RWPE2 (cell line): ENCODE data around the gene NPW.

Experiments used
- ATAC-seq: fragments of 200-7000 bp; cut with Tn5 transposase; 3 replicates; pipeline ENCODE4 v1.9.1; 2021; ENCODE audit warnings: low read depth
- DNase-seq: peaks from one replicate; pipeline ENCODE4 v3.0.0-alpha.2; 2020; ENCODE audit warnings: low spot score
- H3K27ac ChIP-seq: fragments of 450-650 bp; 2 replicates; pipeline ENCODE4 v1.5.1; 2017; ENCODE audit warnings: mild to moderate bottlenecking; ENCODE audit not compliant: poor library complexity, severe bottlenecking
- H3K27me3 ChIP-seq: fragments of 250-450 bp; sonication (Bioruptor Pico); 2 replicates; pipeline ENCODE4 v1.5.1; 2021; ENCODE audit warnings: mild to moderate bottlenecking, moderate library complexity; ENCODE audit not compliant: insufficient read depth, poor library complexity, severe bottlenecking
- H3K36me3 ChIP-seq: fragments of 250-450 bp; sonication (Bioruptor Pico); 2 replicates; pipeline ENCODE4 v1.5.1; 2020; ENCODE audit warnings: low read depth, mild to moderate bottlenecking, moderate library complexity
- H3K4me1 ChIP-seq: fragments of 250-450 bp; sonication (Bioruptor Pico); 2 replicates; pipeline ENCODE4 v1.5.1; 2021; ENCODE audit warnings: mild to moderate bottlenecking, moderate library complexity; ENCODE audit not compliant: insufficient read depth, poor library complexity, severe bottlenecking
- H3K4me3 ChIP-seq: fragments of 250-450 bp; sonication (Bioruptor Pico); 2 replicates; pipeline ENCODE4 v1.5.1; 2021; ENCODE audit warnings: mild to moderate bottlenecking, moderate library complexity; ENCODE audit not compliant: severe bottlenecking
- H3K9me3 ChIP-seq: fragments of 250-450 bp; sonication (Bioruptor Pico); 2 replicates; pipeline ENCODE4 v1.5.1; 2021; ENCODE audit warnings: mild to moderate bottlenecking, moderate library complexity; ENCODE audit not compliant: severe bottlenecking
- TF ChIP-seq, protein P1 (sequence below): fragments of 450-650 bp; IDR thresholded peaks from one replicate; pipeline ENCODE4 v1.5.1; 2017; ENCODE audit warnings: mild to moderate bottlenecking, moderate library complexity; ENCODE audit not compliant: poor library complexity, severe bottlenecking

The NPW gene

GRCh38 chr16:2063861-2064260, 44.3 kb downstream of the NPW start:
- no peaks in the 10 kb centered on the region for H3K4me1 ChIP-seq
- no peaks in the 10 kb centered on the region for H3K27me3 ChIP-seq
- no peak overlapping the region for H3K4me3 ChIP-seq
- H3K9me3 ChIP-seq: no peaks in the 10 kb centered on the region
- H3K36me3 ChIP-seq: peaks cover 29% of the 10 kb centered on the region
- no peak for ATAC-seq
- TF ChIP-seq, protein P1, sequence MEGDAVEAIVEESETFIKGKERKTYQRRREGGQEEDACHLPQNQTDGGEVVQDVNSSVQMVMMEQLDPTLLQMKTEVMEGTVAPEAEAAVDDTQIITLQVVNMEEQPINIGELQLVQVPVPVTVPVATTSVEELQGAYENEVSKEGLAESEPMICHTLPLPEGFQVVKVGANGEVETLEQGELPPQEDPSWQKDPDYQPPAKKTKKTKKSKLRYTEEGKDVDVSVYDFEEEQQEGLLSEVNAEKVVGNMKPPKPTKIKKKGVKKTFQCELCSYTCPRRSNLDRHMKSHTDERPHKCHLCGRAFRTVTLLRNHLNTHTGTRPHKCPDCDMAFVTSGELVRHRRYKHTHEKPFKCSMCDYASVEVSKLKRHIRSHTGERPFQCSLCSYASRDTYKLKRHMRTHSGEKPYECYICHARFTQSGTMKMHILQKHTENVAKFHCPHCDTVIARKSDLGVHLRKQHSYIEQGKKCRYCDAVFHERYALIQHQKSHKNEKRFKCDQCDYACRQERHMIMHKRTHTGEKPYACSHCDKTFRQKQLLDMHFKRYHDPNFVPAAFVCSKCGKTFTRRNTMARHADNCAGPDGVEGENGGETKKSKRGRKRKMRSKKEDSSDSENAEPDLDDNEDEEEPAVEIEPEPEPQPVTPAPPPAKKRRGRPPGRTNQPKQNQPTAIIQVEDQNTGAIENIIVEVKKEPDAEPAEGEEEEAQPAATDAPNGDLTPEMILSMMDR: no peak
- H3K27ac ChIP-seq: no peak overlapping the region
- no peak for DNase-seq

DNA sequence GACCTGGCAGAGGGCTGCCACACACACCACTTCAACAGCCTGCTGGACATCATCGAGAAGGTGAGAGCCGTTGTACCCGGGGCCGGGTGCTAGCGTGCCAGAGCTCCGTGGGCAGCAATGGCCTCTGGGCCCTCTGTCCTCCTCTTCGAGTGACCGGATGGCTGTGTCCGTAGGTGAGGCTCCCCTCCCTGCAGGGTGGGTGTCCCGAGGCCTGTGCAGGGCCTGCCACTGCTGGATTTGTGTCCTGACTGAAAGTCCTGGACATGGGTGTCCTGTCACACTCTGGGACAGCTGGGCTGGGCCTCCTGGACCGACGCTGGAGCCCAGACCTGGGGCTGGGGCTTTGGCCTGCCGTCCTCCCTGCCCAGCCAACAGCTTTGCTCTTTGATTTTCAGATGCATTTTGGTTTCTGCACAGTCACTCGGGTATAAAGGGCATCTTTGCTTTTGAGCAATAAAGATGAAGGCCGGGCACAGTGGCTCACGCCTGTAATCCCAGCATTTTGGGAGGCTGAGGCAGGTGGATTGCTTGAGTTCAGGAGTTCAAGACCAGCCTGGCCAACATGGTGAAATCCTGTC, 44.9 kb downstream of the NPW start:
- H3K36me3 ChIP-seq: peaks cover 29% of the 10 kb centered on the region
- no peak overlapping the region for H3K27ac ChIP-seq
- TF ChIP-seq, protein P1: no peak
- no peak for ATAC-seq
- no peaks in the 10 kb centered on the region for H3K4me1 ChIP-seq
- H3K27me3 ChIP-seq: no peaks in the 10 kb centered on the region
- H3K4me3 ChIP-seq: no peak overlapping the region
- H3K9me3 ChIP-seq: no peaks in the 10 kb centered on the region
- DNase-seq: no peak

- DNase-seq: no peak
- Histone ChIP-seq H3K27me3 (no peaks in the 10 kb centered on the region), H3K27ac (no peak overlapping the region), H3K9me3 (no peaks in the 10 kb centered on the region), H3K4me1 (no peaks in the 10 kb centered on the region), H3K36me3 (peaks cover 32% of the 10 kb centered on the region), H3K4me3 (no peak overlapping the region)
- TF ChIP-seq, protein P1: no peak
- no peak for ATAC-seq
Observed at GRCh38 chr16:2066139-2066538, 46.6 kb downstream of the NPW start.
